ENCODE results near the gene NFIX. TPM values are rescaled to one million over a fixed set of nuclear protein-coding genes. Genes with fewer than 3 reads are reported as not detected.

The NFIX gene
- total and polyA plus RNA-seq, 9 of the 15 experiments (the other 6 are each of a cell fraction or from before 2014, with no cell fraction given), result 0.28 to 26.8 (median 5.4) TPM

GRCh38 chr19:13100031-13100588 lies 104.8 kb downstream of the NFIX start (continued):
- TF ChIP-seq ZBTB33 (CRISPR knock-in tag; IDR thresholded peaks at IDR 0.05), result 0 out of 2 replicates have a peak, but pooled peaks have one; percentile 14
- TF ChIP-seq DLX4 (CRISPR knock-in tag; IDR thresholded peaks at IDR 0.05), result no peak
- no peak for TF ChIP-seq RBM17 (IDR thresholded peaks at IDR 0.05; ENCODE audit: borderline replicate concordance, low read depth, low read length)
- no peak for TF ChIP-seq CEBPZ (IDR thresholded peaks at IDR 0.05; ENCODE audit: borderline replicate concordance, low read depth, low read length)
- no peak for TF ChIP-seq C11orf30 (IDR thresholded peaks at IDR 0.05; ENCODE audit: low read depth)
- TF ChIP-seq ZBTB11 (CRISPR knock-in tag; IDR thresholded peaks at IDR 0.05), result no peak
- no peak for TF ChIP-seq MYNN (IDR thresholded peaks at IDR 0.05)
- TF ChIP-seq MYNN (CRISPR knock-in tag; IDR thresholded peaks at IDR 0.05), result no peak
- no peak for TF ChIP-seq HNRNPUL1 (IDR thresholded peaks at IDR 0.05; ENCODE audit: low read length)
- TF ChIP-seq JUND (IDR thresholded peaks at IDR 0.05; ENCODE audit: borderline replicate concordance, low read depth, low read length), result no peak
- no peak; the same call in 2 of the 3 replicates for TF ChIP-seq JUND (tag; IDR thresholded peaks at IDR 0.05; ENCODE audit: borderline replicate concordance, low read depth, low read length)
- no peak for TF ChIP-seq CTBP1 (IDR thresholded peaks at IDR 0.05; ENCODE audit: borderline replicate concordance)
- no peak for TF ChIP-seq FIP1L1 (IDR thresholded peaks at IDR 0.05; ENCODE audit: low read depth, low read length, poor library complexity, severe bottlenecking)
- no peak for TF ChIP-seq EP300 (IDR thresholded peaks at IDR 0.05; ENCODE audit: low read length)
- peak; percentile 29 for TF ChIP-seq ZNF280A (IDR thresholded peaks at IDR 0.05; ENCODE audit: low read depth, partially characterized antibody)
- no peak for TF ChIP-seq ARID2 (IDR thresholded peaks at IDR 0.05)
- no peak for TF ChIP-seq MCM3 (IDR thresholded peaks at IDR 0.05)
- TF ChIP-seq ZNF778 (CRISPR knock-in tag; IDR thresholded peaks at IDR 0.05), result no peak
